Mammary microvascular endothelial cell (primary cell): ENCODE results near the gene MAFG. TPM values are rescaled to one million over a fixed set of nuclear protein-coding genes. Genes with fewer than 3 reads are reported as not detected.

Source experiments
- total RNA-seq: library from RNA; depleted of rRNA; stranded (reverse); fragments of >200 nt; gene quantifications from 2 replicates; pipeline ENCODE4 v1.2.3, GENCODE V29; 2015

Gene MAFG
- 22.3 and 23.3 TPM in 2 replicates for total RNA-seq

DNA sequence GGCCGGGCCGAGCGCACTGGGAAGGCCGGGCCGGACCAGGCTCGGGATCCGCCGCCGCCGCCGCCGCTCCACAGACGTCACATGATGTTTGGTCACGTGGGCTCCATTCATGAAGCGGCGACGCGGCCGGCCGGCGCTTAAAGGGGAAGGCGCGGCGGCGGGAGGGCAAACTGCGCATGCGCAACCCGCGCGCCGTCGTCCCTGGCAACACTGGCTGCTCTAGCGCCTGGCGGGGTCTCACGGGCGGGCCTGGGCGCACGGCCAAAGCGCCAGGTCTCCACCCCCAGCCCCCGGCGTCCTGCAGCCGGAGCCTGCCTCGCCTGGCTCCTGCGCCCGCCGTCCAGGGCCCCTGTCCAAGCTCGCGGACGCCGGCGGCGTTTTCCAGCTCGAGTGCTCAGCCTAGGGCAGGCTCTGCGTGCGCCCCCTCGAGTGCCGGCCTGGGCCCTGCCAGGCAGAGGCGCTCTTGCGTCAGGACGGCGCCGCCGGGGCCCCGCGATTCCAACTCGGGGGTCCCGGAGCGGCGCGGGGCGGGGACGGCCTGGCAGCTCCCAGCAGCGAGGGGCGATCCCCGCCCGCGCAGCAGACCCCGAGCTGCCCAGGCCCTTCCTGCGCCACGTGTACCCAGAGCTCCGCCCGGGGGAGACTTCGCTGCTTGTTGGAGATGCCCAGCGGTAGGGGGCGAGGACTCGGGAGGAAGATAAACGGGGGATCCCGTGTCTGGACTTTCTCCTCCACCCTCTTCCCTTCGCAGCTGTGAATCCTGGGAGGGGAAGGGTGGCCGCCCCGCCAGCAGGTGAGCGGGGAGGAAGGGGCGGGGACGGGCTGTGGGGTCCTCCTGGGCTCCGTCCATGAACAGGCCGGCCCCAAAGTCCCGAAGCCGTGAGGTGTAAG, at the start of gene MAFG:
Gene MAFG (minus strand): TSS at position 83 of the 891 bp plus-strand sequence. CDS start 4,550 bp downstream, outside the sequence.

DNA sequence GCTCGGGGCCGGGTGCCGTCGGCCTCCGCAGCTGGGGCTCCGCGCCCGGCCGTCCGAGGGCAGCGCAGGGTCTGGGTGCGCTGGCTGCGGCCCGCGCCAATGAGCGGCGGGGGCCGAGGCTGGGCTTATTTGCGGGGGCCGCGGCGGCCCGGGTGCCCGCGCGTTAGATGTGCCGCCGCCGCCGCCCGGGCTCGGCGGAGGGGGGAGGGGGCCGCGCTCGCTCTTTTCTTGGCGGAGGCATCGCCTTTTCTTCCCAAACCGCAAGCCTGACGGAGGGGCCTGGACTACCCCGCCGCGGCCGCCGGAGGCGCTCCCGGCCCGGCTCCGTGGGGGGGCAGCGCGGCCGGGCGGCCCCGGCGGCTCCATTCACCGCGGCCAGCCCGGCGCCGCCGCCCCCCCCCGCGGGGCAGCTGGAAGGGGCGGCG, 33.6 kb upstream of the MAFG start, which contains the start of gene NOTUM:
Gene NOTUM (minus strand): TSS at position 101 of the 425 bp plus-strand sequence. CDS start 278 bp downstream, outside the sequence.

DNA sequence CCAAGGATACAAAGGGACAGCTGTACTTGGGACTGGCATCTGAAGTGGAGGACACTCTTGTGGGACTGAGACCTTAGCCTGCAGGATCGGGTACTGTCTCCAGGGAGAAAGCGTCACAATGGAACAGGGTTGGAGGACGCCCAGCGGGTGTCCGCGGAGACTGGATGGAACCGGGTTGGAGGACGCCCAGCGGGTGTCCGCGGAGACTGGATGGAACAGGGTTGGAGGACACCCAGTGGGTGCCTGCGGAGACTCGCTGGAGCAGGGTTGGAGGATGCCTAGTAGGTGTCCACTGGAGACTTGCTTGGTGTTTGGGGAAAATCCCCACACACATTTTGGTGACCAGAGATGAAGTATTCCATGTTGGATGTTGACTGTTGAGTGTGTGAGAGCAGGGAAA, 19.7 kb upstream of the MAFG start, which contains the start of gene MYADML2:
Gene MYADML2 (minus strand): TSS at position 45 of the 400 bp plus-strand sequence. CDS start 5,492 bp downstream, outside the sequence.

DNA sequence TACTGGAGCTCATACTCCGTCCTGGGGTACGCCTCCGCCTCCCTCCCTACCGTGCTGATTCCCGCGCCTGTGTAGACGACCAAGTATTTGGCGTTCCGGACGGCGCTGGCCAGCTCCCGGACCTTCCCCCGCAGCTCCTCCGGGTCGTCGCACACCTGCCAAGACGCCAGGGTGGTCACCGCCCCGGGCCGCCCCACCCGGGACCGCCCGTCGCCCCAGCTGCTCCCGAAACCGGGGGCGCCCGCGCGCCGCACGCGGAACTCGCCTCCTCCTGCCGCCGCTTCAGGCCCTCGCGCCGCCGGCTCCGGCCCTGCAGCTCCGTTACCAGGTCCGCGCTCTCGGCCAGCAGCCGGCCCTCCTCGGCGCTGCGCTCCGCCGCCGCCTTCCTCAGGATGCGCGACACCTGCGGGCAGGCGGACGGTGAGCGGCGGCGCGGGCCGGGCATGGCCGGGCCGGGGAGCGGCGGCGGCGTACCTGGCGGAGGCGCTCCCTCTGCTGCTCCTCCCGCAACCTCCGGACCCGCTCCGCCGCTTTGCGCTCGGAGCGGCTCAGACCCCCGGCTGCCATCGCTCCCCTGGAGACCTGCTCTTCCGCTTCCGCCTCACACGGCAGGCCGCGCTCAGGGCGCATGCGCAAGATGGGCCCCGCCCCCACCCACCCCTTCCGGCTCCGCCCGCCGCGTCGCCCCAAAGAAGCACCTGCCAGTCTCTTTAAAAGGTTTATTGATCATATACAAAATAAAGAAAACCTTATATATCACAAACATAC, 9.8 kb downstream of the MAFG start, which contains the start of gene SIRT7:
Gene SIRT7 (minus strand): TSS at position 612 of the 768 bp plus-strand sequence. CDS start 45 bp downstream, at position 567.

DNA sequence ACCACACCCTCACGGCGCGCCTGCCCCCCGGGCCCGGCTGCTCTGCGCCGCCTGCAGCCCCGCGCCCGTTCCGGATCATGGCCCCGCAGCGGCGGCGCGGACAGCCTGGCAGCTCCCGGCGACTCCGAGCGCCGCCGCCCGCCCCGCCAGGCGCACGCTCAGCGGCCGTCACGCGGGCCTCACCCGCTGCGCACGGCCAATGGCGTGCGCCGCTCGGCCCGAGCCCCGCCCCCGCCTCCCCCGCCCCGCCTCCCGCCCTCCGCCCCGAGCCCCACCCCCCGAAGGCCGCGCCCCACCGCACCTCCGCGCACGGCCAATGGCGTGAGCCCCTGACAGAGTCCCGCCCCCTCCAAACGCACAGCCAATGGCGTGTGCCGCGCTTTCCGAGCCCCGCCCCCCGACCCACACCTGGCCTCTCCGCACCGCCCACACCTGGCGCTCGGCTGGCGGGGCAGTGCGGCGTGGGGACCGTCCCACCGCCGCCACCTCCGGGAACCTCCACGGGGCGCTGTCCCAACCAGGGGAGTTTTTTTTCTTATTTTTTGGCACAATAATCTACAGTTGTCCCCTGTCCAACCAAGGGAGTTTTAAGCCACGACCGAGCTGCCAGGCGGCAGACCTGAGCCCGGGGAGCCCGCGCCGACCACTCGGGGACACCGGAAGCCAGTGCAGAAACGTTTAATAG, 16.1 kb downstream of the MAFG start, which contains the start of gene PCYT2:
Gene PCYT2 (minus strand): TSS at position 123 of the 685 bp plus-strand sequence. CDS start 44 bp downstream, at position 79.

DNA sequence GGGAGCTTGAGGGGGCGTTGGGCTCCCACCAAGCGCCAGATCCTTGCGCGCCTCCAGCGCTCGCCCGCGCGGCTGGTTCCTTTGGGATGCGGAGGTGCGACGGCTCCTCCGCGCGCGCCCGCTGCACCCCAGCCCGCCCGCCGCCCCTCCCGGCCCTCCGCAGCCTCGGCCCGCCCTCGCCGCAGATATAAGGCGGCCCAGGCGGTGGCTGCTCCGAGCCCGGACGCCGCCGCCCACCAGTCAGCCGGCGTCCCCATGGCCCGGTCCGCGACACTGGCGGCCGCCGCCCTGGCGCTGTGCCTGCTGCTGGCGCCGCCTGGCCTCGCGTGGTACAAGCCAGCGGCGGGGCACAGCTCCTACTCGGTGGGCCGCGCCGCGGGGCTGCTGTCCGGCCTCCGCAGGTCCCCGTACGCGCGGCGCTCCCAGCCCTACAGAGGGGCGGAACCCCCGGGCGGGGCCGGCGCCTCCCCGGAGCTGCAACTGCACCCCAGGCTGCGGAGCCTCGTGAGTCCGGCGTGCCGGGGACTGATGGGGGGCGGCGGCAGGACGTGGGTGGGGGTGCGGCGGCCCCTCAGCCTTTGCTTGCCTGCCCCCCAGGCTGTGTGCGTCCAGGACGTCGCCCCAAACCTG, 25.4 kb downstream of the MAFG start, which contains the start of gene NPB:
Gene NPB (plus strand): TSS at position 216 of the 630 bp plus-strand sequence. CDS start 40 bp downstream, at position 256.

DNA sequence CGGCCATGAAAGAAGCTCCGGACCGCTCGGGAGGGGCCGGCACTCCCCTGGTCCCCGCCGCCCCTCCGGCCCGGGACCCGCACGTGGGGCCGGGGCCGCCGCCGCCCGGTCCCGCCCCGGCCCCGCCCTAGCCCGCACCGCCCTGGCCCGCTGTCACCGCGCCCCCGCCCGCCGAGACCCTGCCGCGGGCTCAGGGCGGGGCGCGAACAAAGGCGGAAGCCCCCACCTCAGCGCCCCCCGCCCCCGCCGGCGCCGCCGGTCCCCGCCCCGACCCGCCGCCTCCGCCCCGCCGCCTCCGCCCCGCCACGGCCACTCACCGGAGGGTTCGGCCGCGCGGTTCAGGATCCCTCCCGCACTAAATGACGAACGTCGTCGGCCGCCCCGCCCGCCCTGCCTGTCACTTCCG, 56.6 kb downstream of the MAFG start, which contains the start of gene ARHGDIA:
Gene ARHGDIA (minus strand): TSS at position 357 of the 406 bp plus-strand sequence. CDS start 1,407 bp downstream, outside the sequence.

Other genes with a start within 250 kb of the MAFG start
- gene ARL16, start 243.9 kb downstream of the MAFG start, total RNA-seq: 35.6 and 36.0 TPM in 2 replicates
- gene HGS, start 243.7 kb downstream of the MAFG start, total RNA-seq: 124 and 135 TPM in 2 replicates
- 145 and 156 TPM in 2 replicates for gene MRPL12, start 224.4 kb downstream of the MAFG start, total RNA-seq
- 27.1 and 32.0 TPM in 2 replicates for gene SLC25A10, start 215.5 kb downstream of the MAFG start, total RNA-seq
- not detected in 2 replicates for gene GCGR, start 123.6 kb downstream of the MAFG start, total RNA-seq
- 88.9 and 104 TPM in 2 replicates for gene MCRIP1, start 94.4 kb downstream of the MAFG start, total RNA-seq
- gene PPP1R27, start 92.7 kb downstream of the MAFG start, total RNA-seq: not detected in 2 replicates
- 1,689 and 1,862 TPM in 2 replicates for gene P4HB, start 67.2 kb downstream of the MAFG start, total RNA-seq
- 405 and 442 TPM in 2 replicates for gene ARHGDIA, start 56.4 kb downstream of the MAFG start, total RNA-seq
- 270 and 274 TPM in 2 replicates for gene ALYREF, start 36.1 kb downstream of the MAFG start, total RNA-seq
- 259 and 262 TPM in 2 replicates for gene ANAPC11, start 36.0 kb downstream of the MAFG start, total RNA-seq
- gene NPB, start 25.5 kb downstream of the MAFG start, total RNA-seq: 0.54 and 1.3 TPM in 2 replicates
- 51.8 and 57.0 TPM in 2 replicates for gene PCYT2, start 16.3 kb downstream of the MAFG start, total RNA-seq
- gene SIRT7, start 9.6 kb downstream of the MAFG start, total RNA-seq: 15.3 and 18.3 TPM in 2 replicates
- gene PYCR1, start 9.6 kb upstream of the MAFG start, total RNA-seq: 52.5 and 73.9 TPM in 2 replicates
- gene MYADML2, start 19.5 kb upstream of the MAFG start, total RNA-seq: not detected in 2 replicates
- gene NOTUM, start 33.5 kb upstream of the MAFG start, total RNA-seq: not detected in 2 replicates
- 20.9 and 21.3 TPM in 2 replicates for gene ASPSCR1, start 49.9 kb upstream of the MAFG start, total RNA-seq
- 130 TPM in 2 replicates for gene CENPX, start 95.1 kb upstream of the MAFG start, total RNA-seq
- 25.1 and 29.3 TPM in 2 replicates for gene LRRC45, start 95.6 kb upstream of the MAFG start, total RNA-seq
- 15.5 and 16.5 TPM in 2 replicates for gene RAC3, start 103.9 kb upstream of the MAFG start, total RNA-seq
- 114 and 147 TPM in 2 replicates for gene DCXR, start 110.0 kb upstream of the MAFG start, total RNA-seq
- gene RFNG, start 124.1 kb upstream of the MAFG start, total RNA-seq: 28.5 and 30.8 TPM in 2 replicates
- 116 and 127 TPM in 2 replicates for gene GPS1, start 124.2 kb upstream of the MAFG start, total RNA-seq
- 81.1 and 101 TPM in 2 replicates for gene DUS1L, start 138.1 kb upstream of the MAFG start, total RNA-seq
- gene FASN, start 170.5 kb upstream of the MAFG start, total RNA-seq: 169 and 174 TPM in 2 replicates